Islet precursor cell (in vitro differentiated cells): ENCODE data around the gene VWA2.
"Not testable (repeated sequence)": the region's sequence is repeated elsewhere in the genome, so short reads cannot be mapped to it uniquely, and the experiment has no call there.

Experiments used
- DNase-seq: peaks from one replicate; pipeline ENCODE4 v3.0.0-alpha.2; 2018

The VWA2 gene

DNA sequence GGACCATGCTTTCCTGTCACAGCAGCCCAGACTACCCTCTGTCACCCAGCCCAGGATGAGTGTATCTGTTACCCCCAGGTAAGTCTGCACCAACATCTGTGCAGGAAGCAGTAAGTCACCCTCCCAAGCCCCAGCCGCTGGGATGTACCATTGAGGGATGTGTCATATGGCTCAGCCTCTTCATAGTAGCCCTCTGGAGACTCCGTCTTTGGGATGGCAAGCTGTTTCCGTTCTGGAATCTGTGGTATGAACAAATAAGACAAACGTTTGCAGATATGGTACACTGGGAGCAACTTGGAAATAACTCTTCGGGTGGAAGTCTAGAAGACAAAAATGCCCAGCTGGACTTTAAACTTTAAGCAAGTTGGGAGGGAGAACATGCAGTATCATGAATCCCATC is 84.0 kb downstream of the VWA2 start:
- peak; percentile 58 for DNase-seq

DNA sequence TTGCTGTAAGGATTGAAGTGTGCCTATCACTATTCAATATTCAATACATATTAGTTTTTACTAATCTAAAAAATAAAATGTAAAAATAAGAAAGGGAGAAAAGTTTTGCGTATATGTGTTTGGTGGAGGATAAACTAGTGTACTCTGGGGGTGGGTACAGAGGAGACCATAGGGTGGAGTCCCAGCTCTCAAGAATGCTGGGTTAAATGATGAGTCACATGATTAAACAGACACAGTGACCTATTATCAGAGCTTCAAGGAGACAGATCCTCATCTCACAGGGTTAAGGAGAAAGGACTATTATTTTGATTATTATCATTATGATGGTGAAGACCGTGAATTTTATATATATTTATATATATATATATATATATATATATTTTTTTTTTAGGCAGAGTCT is 87.7 kb downstream of the VWA2 start:
- DNase-seq: no peak

DNA sequence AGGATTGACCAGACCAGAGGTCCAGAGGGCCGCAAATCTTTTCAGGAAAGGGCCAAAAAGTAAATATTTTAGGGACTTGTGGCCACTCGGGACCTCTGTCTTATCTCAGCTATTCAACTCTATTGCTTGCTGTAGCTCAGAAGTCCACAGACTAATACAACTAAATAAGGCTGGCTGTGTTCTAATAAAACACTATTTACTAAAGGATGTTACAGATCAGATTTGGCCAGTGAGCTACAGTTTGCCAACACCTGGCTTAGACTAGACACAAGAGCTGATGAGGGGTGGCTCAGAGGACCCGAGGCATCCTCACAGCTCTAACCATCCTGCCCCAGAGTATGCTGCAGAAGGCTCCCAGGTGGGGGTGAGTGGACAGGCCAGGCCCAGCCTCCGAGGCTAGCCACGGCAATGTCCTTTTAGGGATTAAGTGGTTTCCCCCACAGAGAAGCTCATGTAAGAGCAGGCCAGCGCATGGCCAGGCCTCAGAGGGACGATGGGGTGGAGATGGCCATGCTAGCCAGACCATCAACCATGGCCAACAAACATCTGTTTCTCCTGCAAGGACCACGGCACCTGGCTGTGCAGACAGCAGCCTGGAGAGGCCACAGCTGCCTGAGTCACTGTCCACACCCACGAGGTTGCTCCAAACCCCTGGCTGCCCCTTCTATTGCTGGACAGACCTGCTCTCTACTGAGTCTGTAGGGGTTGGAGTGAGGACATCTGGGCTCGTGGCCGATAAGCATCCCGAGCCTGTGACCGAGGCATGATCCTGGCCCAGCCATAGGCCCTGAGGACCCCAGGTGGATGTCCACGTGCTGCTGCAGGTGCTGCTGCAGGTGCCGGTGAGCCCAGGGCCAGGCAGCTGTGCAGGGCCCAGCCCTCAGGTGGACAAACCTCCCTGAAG is 88.7 kb downstream of the VWA2 start:
- peak; percentile 55 for DNase-seq

DNA sequence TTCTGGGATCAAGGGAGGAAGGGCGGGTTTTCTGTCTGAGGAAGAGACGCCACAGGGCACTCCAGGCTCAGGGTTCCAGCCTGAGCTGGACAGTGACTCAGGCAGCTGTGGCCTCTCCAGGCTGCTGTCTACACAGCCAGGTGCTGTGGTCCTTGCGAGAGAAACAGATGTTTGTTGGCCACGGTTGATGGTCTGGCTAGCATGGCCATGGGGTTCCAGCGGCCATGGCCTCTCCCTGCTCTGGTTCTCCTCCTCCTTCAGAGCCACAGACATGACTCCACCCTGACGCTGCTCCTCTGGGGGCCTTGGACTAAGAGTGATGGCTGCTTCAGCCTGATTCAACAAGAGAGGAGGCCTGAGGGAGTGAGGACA is 89.4 kb downstream of the VWA2 start:
- no peak for DNase-seq

DNA sequence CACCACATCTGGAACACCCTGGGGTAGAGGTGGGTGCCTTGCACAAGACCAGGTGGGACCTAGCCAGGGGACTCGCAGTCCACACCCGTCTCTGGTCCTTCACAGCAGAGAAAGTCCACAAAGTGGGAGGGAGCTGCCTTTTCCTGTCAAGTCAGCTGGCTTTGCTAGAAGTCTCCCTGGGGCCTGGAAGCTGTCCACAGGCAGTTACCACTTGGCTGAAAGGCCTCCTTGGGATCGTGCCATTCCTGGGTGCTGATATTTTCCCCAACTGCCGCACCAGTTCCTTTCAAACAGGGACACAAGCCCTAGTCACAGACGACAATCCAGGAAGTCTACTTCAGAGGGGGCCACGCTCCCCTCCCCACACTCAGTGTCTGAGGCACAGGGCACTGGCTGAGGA is 89.8 kb downstream of the VWA2 start:
- DNase-seq: peak; percentile 50

DNA sequence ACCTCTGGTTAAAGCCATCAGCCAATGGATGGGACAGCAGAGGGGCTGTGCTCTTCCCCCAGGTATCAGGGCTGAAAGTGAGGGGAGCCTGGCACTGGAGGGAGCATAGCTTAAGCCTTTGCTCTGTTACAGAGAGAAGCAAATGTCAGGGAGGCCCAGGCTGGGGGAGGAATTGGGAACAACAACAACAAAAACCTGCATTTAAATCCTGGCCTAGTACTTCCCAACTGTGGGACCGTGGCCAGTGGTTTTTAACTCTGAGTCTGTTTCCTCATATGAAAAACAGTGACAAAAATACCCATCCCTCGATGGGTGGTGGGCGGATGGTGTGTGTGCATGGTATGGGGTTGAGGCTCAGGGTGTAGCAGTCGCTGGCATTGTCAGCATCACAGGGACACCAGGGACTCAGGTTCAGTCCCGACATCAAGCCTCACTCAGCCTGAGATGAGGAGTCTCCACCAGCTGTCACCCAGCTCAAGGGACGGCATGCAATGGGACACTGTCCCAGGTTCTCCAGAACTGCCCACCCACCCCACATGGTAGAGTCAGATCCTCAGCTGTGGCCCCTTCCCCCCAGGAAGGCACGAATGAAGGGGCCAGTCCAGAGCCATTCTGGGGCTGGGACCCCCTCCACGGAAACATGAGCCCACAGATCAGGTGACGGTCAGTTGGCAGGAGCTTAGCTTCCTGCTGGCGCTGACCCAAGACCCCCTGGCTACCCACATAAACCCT is 90.7 kb downstream of the VWA2 start:
- no peak for DNase-seq

DNA sequence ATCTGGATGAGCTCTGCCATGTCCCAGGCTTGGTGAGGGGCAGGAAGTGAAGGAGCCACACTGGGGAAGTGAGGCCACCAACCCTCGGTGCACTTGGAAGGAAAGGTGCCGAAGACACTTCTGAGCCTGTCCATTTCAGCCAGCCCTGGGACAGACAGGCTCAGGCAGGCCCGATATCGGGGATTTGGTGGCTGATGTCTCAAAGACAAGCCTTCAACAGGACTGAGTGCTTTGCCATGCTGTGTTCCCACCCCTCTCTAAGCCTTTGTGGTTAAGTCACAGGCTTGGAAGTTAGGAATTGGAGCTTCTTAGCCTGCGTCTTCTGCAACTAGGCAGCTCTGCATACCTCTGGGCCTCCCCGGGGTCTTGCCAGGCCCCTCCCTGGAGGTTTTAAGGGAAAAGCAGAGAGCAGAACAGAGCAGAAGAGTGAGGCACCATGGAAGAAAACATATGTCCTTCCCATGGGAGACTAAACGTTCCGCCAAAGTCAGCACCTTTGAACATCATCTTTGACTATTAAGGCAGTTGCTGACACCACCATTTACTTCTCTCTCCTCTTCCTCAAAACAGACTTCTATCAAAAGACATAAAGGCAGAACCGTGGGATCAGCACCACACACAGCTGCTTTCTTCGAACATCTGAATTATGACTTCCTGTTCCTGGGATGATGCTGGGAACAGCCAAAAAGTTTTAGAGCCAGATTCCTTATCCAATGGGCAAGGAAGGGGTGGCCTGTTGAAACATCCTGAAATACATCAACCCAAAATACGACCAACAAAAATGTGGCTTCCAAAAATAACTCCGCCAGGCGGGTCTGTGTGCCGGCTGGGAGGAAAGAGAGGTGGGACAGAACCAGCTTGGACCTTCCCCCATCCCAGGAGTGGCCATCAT is 93.5 kb downstream of the VWA2 start:
- DNase-seq: peak; percentile 54

DNA sequence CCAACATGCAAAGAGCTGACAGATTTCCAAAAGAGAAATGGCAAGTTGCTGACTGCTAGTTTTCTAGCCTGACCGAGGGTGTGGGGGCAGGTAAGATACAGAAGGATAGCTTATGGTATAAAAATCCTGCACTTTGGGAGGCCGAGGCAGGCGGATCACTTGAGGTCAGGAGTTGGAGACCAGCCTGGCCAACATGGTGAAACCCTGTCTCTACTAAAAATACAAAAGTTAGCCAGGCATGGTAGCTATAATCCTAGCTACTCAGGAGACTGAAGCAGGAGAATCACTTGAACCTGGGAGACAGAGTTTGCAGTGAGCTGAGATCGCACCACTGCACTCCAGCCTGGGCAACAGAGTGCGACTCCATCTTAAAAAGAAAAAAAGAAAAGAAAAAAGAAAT is 94.4 kb downstream of the VWA2 start:
- DNase-seq: not testable (repeated sequence)

DNA sequence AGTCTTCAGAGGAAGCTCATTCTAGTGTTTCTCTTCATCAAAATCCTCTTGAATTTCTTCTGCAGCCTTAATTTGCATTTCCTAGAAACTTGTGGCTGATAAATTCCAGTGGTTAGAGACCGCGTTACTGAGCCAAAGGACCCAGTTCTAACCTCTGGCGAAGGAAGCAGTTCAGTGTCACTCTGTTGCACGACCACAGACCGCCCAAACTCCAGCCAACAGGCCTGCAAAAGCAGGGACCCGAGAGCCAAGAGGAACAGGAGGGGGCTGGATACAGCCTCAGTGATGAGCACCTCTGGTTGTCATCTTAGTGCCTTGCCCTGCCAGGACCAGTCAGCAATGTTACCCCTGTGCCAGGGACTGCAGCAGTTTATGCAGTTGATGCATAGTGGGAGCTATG is 95.2 kb downstream of the VWA2 start:
- no peak for DNase-seq

DNA sequence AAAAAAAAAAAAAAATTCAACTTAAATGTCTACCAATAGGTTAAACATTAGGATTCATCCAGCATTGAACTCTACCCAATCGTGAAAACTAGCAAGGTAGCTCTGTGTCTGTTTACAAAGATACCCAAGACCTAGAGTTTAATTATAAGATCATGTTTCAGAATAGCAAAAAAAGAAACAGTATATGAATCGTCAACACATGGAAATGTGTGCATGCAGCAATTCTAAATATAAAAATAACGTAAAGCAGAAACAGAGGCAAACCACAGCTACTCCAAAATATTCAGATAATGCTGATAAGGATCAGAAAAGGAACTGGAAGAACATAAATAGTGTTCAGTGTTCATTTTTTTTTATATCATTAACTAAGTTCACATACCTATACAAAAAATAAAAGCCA is 96.6 kb downstream of the VWA2 start:
- no peak for DNase-seq

DNA sequence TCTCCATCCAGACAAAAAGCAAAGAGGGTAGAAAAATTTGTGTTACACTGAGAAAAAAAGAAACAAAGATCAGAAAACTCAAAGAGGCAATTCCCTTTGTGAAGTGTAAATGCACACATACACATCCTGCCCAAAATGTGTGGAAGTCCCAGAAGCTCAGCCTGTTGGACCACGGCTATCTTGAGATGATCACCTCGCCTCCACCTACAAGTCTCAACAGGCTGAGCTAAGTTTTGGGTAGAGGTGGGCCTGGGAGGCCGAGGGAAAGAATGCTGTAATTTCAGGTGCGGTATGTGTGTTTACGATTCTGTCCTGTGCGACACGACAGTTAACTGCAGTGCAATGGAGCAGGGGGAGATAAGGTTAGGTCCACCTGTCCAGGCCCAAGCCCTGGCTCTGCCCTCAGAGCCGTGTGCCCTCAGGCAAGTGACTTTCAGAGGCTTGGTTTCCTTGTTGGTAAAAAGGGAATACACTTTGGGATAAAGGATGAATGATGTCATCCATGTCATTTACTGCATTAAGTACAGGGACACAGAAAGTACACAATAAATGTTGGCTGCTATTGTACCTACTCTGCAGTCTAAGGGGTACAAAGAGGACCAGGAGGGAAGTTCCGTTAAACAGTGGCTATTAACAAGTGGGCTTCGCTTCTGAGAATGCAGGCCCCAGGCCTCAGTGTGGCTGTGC is 97.9 kb downstream of the VWA2 start:
- peak; percentile 90 for DNase-seq

DNA sequence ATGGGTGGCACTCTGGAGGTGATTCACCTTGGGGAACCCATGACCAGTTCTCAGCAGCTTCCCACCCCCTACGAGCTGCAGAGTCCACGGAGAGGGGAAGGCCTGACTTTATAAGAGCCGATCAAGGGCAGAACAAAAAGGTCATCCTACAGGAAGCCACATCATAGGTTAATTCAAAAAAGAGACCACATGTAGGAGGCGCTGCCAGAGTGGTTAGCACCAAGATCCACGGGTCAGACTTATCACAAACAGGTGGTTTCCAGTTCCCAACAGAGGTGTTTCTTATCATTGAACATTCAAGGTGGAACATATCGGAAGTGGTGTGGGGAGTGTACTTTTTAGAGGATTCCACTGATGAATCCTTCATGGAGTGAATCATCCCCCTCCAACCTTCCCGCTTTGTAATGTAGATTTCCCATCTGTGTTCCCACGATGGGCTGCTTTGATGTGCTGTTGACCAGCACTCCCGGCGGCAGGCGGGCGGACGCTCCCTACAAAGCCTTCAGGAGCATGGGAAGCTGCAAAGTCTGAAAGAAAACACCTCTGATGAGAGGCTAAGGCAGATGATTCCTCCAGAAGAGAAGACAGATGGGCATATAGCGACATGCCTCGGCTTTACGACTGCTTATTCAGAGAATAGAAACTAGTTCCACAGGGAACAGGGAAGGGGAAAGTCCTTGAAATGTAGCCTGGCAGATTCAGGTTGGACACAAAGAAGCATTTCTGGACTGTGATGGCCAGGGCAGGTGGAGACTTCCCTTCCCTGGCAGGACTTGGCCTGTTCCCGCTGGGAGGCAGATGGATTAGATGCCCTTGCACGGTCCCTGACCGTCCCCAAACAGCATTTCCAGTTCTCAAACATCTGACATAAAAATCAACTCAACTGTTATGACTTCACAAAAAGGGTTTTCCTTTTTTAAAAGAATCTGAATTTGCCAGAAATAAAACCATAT is 98.7 kb downstream of the VWA2 start:
- peak; percentile 94 for DNase-seq

DNA sequence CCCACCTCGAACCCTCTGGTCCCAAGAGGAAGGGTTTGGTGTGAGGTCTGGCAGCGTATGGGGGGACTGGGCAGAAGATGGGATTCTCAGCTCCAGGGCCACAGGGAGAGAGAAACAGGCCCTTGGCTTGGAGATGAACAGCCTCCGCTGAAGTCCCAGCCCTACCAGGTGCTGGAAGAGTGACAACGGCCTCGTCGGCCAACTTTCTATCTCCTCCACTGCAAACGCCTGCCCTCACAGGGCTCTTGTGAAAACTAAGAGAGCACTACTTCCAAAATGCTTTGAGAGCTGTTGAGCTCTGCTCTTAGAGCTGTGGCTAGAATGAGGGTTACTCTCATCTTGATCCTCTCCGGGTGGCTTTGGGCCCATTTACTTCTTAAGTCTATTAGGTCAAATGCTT is 101.8 kb downstream of the VWA2 start:
- no peak for DNase-seq
